NCI-H1694 treated with DMSO at 0.1 percent for 48 hours (cell line): Measurements from ENCODE around the gene DUSP2.
A peak's percentile ranks its signal among the peaks of the same experiment; 100 is the strongest.

Source experiments
- DNase-seq: peaks from one replicate; lab custom pipeline; 2025; lab: John Stamatoyannopoulos, UW

The DUSP2 gene, protein sequence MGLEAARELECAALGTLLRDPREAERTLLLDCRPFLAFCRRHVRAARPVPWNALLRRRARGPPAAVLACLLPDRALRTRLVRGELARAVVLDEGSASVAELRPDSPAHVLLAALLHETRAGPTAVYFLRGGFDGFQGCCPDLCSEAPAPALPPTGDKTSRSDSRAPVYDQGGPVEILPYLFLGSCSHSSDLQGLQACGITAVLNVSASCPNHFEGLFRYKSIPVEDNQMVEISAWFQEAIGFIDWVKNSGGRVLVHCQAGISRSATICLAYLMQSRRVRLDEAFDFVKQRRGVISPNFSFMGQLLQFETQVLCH

DNA sequence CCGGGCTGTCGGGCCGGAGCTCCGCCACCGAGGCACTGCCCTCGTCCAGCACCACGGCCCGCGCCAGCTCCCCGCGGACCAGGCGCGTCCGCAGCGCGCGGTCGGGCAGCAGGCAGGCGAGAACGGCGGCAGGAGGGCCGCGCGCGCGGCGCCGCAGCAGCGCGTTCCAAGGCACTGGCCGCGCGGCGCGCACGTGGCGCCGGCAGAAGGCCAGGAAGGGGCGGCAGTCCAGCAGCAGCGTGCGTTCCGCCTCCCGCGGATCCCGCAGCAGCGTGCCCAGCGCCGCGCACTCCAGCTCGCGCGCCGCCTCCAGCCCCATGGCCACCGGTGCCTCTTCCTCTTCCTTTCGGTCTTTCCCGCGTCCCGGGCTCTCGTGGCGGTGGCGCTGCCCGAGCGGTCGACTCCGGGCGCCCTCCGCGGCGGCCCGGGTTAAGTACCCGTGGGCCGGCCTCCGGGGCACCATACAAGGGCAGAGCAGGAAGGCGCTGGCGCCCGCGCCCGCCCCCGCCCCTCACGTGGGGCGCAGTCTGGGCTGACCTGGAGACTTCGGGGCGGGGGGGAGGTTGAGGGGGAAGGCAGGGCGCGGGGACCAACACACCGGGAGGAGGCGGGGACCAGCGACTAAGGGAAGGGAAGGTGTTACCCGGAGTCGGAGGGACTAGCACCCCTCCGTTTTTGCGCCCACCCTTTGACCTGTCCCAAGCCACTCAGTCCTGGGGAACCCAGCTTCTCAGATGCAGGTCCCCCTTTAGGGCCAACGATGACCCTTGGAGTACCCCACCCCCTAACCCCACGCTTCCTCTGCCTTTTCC is at the start of gene DUSP2:
Gene DUSP2, minus strand, starts transcription at position 405 of the 812 bp plus-strand sequence. Its CDS starts 86 bp downstream, at position 319.
- no peak for DNase-seq

DNA sequence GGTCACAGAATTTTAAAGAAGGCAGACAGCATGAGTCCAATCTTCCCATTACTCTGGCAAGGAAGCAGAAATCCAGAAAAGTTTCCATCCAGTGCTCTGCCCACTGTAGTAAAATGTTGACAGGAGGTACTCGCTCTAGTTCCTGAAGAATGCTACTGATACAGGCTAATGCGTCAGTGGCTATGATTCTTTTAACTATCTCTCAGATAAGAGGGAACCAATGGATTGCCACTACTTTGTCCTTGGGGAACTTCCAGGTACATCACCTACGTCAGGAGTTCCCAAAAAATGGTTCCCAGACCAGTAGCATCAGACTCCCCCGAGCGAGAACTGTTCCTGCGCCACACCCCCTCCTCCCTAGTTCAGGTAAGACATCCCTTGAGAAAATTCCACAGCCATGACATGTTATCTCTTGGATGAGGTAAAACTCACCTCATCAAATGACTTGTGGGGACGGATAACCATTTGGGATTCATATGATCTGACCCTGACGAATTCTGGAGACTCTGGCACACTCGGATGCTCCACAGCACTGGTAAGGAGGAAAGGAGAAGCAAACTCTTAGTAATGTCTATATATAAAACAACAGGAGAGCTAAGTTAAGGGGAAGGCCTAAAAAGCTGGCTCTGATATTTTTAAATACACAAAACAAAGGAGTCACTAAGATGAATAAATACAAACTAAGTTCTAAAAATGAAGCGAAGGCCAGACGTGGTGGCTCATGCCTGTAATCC is 46.9 kb upstream of the DUSP2 start:
- DNase-seq: no peak

DNA sequence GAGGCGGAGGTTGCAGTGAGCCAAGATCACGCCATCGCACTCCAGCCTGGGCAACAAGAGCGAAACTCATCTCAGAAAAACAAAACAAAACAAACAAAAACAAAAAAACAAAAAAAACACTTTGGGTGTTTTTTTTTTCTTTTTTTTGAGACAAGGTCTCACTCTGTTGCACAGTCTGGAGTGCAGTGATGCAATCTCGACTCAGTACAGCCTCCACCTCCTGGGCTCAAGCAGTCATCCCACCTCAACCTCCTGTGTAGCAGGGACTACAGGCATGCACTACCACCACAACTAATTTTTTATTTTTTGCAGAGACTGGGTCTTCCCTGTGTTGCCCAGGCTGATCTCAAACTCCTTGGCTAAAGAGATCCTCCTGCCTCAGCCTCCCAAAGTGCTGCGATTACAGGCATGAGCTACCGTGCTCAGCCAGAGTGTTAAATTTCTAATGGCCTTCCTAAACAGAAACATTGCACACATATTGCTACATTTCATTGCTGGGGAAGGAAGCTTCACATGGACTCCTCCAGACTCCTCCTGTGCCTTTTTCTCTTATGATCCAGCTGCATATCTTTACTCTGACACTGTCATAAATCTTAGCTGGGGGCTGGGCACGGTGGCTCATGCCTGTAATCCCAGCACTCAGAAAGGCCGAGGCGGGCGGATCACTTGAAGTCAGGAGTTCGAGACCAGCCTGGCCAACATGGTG is 43.7 kb upstream of the DUSP2 start:
- DNase-seq: no peak

DNA sequence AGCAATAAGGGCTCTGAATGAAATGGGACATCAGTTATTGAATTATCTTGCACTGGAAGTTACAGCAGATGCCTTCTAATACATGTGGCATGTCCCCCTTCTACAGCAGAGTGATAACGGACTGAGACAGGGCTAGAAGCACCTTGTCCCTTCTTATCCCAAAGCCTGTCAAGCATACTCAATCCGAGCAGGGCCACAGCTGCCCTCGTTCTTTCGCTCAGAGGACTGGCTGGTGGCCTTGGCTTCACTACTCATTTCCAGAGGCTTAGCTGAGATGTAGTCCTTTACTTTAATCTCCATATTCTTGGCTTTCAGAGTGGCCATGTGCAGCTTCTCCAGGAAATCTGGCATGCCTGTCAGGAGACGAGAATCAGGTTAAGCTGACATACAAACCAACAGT is 41.3 kb upstream of the DUSP2 start:
- no peak for DNase-seq

DNA sequence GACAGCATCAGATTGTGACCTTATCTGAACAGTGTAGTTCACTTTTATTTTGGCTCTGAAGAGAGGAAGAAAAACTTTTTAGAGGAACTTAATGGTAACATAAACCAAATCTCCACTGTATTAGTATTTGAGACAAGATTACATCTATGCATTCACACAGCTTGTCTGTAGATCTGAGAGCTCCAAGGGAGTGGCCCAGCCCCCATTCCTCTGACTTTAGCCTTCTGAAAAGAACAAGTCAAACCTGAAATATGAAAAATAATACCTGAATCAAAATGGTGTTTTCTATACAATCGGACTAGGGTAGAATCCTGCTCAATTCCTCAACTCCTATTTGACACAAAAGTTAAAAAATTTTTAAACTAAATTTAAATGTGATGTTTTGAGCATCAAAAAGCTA is 40.3 kb upstream of the DUSP2 start:
- DNase-seq: no peak

DNA sequence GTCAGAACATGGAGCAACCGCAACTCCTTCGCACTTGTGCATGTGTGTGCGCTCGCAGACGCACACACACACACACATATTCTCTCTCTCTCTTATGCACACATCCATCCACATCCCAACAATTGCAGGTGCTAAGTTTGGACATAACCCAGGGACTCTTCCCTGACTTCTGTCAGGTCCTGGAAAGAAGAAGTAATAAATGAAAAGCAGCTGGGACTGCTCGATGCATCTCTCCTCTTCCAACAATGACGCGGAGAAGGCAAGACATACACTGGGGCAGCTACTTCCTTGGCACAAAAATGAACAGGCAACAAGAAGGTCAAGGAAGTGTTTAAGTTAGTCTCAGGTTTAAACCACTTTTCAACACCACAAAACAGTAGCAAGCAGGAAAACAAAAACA is 39.7 kb upstream of the DUSP2 start:
- no peak for DNase-seq

DNA sequence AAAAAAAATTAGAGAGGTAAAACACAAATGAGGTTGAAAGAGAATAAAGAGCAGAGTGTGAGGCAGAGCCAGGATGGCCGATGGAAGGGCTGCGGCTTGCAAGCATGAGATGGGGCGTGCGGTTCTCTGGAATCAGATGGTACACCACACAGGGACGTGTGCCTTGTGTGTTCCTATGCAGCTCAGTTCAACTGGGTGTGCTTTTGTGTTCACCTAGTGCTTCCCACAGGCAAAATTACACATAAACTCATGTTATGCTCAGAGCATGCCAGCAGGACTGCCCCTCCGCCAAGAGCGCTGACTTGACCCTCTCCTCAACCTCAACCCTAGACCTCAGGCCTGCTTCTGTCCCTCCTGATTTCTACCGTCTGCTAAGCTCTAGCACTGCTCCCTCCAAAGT is 38.9 kb upstream of the DUSP2 start:
- no peak for DNase-seq

DNA sequence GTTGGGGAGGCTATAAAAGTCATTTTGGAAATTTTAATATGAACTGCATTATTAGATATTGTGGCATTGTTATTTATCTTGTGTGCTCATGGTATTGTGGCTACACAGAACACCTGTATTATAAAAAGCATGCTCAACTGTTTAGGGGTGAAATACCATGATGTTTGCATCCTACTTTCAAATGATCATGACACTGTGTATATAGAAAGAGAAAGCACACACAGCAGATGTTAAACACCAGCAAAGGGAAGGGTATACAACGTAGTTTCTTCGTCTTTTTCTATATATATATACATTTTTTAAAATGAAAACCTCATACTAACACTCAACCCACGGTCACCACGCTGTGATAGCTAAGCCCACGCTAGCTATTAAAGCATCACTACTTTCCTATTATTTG is 36.3 kb upstream of the DUSP2 start:
- no peak for DNase-seq

DNA sequence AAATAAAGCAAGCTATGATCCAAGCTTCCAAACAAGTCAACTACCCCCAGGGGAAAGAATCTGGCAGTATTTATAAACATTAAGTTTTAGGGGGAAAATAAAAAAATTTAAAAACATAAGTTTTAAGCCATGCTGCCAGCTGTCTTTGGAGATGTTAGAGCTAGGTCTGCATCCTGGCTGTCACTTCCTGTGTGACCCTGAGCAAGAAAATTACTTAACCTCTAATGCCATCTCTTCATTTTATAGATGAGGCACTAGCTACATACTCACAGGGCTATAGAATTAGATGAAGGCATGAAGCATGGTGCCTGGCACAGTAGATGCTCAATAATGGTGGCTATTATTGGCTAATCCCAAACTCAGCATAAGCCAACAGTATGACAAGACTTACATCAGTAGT is 35.3 kb upstream of the DUSP2 start:
- DNase-seq: no peak

DNA sequence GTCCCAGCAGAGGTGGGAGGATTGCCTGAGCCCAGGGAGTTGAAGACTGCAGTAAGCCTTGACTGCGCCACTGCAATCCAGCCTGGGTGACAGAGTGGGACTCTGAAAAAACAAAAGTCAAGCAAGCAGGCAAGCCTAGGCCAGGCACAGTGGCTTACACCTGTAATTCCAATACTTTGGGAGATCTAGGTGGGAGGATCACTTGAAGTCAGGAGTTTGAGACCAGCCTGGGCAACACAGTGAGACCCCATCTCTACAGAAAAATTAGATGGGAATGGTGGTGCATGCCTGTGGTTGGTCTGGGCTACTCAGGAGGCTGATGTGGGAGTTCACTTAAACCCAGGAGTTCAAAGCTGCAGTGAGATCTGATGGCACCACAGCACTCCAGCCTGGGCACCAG is 34.8 kb upstream of the DUSP2 start:
- DNase-seq: no peak

DNA sequence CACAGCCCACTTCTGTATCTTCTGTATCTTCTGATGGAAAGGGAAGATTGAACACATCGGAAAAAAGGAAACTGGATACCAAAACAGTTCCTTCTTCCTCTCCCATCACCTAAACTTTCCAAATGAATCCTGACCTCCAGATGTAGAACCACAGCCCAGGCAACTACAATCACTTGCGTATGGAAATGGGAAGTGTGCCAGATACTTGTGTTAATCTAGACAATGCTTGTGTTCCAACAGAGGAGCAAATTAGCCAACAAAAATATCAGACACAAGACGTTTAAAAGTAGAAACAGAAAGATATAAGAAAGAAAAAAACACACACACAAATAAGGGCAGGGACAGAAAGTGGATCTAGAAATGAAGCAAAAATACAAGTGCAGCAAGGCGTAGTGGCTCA is 31.4 kb upstream of the DUSP2 start:
- no peak for DNase-seq

DNA sequence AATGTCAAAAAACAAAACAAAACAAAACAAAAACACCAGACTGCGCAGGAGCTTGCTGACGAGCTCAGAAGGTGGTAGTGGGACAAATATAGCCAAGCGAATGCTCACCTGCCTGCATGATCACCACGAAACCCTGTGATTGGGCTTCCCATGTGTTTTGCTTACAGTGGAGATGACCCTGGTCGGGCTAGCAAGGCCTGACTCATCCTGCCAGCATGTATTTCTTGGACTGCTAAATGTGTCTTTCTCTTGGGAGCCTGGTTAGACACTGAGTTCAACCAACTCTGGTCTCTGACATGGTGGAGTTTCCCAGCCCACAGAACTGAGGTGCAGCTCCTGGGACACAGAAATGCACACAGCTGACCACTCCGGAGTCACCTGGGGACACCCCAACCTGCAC is 30.7 kb upstream of the DUSP2 start:
- DNase-seq: no peak

DNA sequence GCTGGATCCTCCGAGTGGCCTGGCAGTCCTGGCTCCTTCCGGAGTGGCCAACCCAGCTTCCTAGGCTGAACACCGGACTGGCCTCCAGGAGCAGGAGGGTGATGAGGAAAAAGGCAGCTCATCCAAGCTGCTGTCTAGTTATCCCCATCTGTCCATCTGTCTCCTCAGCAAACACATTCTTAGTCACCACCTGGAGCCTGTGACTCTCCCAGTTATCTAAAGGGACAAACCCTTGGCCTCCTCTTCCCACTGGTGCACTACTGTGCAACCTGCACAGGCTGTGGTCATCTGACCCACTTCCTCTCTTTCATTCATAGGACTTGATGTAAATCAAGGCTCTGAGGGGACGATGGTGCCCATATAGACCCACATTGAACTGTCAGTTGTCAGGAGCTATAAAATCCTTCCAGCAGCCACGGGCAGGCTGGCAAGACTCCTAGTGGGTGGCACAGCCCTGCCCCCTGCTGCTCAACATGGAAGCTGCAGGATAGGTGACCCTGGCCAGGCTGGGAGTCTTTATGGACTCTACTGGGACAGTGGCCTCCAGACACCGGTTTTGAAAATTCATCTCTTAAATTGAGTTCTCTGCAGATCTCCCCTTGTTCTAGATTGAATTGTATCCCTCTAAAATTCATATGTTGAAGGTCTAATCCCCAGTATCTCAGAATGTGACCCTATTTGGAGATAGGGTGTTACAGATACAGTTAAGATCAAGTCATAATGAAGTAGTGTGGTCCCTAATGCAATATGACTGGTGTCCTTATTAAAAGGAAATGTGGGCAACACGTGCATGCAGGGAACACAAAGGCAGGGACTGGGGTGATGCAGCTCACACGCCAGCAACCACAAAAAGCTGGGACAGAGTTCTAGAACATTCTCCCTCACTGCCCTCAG is 29.3 kb upstream of the DUSP2 start:
- peak; percentile 79 for DNase-seq

DNA sequence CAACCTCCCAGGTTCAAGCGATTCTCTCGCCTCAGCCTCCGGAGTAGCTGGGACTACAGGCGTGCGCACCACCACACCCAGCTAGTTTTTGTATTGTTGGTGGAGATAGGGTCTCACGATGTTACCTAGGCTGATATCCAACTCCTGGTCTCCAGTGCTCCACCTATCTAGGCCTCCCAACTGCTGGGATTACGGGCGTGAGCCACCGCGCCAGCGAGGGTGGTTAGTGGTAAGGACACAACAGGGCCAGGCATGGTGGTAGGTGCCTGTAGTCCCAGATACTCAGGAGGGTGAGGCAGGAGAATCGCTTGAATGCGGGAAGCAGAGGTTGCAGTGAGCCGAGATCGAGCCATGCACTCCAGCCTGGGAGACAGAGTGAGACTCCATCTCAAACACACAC is 26.6 kb upstream of the DUSP2 start:
- no peak for DNase-seq

DNA sequence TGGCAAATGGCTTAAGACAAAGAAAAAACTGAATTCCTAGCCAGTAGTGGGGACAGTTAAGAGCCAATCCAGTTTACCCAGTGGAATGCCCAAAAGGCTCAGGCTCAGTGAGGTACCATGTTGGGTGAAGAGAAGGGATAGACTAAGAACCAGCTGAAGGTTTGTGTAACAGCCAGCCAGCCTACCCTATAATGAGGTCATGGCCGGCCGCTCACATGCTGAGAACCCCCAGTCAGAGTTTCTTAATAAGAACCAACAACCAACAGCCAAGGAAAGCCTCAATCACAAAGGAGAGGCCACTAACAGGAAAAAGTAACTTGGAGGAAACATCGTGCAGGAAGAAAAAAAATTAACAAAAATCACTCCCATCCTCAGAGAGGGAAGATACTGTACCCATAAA is 25.4 kb upstream of the DUSP2 start:
- DNase-seq: no peak

DNA sequence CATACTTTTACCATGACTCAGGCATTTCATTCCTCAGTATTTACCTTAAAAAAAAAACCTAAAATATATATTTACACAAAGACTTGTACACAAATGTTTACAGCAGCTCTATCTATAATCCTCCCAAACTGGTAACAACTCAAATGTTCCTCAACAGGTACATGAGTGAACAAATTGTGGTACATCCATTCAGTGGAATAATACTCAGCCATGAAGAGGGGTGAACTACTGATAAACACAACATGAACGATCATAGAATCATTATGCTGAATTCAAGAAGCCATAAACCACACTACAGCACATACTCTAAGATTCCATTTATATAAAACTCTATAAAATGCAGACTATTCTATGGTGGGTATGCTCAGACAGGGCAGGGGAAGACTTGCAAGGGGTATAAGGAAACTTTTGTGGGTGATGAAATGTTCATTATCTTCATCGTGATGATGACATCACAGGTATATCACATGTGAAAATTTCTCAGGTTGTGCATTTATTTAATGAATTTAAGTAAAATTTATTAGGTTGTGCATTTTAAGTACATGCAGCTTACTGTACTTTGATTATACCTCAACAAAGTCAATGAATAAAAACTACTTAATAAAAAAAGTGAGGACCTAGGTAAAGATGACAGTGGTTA is 24.7 kb upstream of the DUSP2 start:
- DNase-seq: no peak

DNA sequence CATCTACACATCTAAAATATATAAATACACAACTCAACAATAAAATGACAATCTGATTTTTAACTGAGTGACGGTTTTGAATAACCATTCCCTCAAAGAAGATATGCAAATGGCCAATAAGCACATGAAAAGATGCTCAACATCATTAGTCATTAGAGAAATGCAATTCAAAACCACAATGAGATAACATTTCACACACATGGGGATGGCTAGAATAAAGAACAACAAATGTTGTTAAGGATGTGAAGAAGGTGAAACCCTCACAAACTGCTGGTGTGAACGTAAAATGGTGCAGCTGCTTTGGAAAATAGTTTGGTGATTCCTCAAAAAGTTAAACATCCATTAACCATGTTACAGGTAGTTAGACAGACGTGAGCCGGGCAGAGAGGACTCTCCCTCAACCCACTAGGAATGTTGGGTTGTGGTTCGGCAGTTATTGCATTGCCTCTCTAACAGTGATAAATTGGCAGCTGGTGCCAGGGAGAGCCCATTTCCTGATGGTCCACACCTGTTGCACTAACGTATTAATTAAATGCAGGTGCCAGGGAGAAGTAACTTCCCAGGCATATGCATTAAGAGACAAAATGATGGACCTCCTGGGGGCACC is 22.3 kb upstream of the DUSP2 start:
- DNase-seq: no peak

DNA sequence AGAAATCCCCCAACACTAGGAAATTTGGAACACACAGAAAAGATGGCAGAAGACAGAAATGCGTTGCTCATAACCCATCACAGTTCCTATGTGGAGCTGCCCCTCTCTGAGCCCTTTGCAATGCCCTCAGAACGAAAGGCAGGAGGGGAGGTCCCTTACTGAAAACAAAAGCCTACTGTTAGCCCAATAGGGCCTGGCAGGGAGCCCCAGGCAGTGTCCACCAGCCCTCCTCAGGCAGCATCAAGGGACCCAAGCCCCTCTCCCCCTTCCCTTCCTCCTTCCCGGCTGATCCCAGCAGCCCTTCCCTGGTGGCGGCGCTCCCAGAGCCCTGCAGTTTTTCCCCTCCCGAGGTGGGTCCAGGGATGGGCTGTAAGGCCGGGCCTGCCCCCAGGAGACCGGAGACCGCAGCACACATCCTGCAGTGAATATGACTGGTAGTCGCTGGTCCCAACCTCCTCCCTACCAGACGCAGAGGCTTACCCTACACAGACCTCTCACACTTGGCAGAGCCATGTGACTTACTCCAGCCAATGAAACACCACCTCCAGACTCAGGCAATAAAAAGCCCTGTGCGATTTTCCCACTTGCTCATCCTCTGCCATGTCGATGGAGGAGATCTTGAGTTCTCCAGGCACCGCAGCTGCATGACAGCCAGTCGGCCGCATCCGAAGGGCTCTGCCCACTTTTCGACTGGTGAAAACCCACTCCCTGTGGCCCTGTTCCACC is 19.4 kb upstream of the DUSP2 start:
- DNase-seq: no peak

DNA sequence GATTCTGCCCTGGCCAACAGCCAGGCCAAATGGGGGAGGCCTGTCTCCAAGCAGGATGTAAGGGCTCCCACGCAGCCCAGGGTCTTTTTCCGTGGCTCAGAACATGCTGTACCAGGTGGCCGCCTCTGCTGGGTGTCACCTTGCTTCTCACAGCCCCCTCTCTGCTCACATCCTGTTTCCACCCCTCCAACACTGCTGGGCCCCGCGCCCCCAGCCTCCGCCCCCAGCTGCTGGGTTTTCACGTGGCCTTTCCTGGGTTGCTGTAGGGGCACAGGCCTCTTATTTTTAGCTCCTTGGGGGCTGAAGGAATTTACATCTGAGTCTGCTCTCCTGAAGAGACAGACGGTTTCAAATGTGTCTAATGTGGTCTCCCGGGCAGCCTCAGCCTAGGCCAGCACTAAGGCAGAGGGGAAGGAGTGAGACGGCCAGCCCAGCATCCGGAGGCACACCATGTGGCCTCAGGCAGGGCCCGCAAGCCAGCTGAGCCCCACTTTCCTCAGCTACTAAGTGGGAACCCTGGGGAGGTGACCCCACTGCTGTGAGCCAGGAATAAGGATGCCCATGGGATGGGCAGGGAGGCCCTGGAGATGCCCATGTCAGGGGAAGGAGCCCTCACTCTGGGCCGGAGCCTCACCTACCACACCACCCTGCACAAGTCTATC is 18.7 kb upstream of the DUSP2 start:
- no peak for DNase-seq
